ENCODE data around the gene MTFR2. TPM values are rescaled to one million over a fixed set of nuclear protein-coding genes. Genes with fewer than 3 reads are reported as not detected.
A peak's percentile ranks its signal among the peaks of the same experiment; 100 is the strongest.

Gene MTFR2
- total RNA-seq, 6 donors from 2014 or later: 1.0 to 9.4 (median 1.3) TPM; not detected in 1

GRCh38 chr6:136254851-136255466, 4.8 kb upstream of the MTFR2 start:
- no peaks in the 10 kb centered on the region for H3K9me3 ChIP-seq
- no peak overlapping the region for H3K27ac ChIP-seq
- no peak overlapping the region for H3K4me3 ChIP-seq
- peaks cover 0 to 38% (median 8%) of the 10 kb centered on the region in 4 donors for H3K36me3 ChIP-seq
- no peaks in the 10 kb centered on the region for H3K27me3 ChIP-seq
- H3K4me1 ChIP-seq: peaks cover 6 to 15% (median 11%) of the 10 kb centered on the region in 4 donors
- DNase-seq: no peak
- no peak for ATAC-seq (ENCODE audit: low FRiP score in 2 of 2)
- TF ChIP-seq POLR2A (IDR thresholded peaks at IDR 0.05) (no peak), CTCF (IDR thresholded peaks at IDR 0.05) (no peak), EP300 (IDR thresholded peaks at IDR 0.05) (no peak), POLR2AphosphoS5 (IDR thresholded peaks at IDR 0.05) (no peak)

- peaks cover 0 to 26% (median 3%) of the 10 kb centered on the region in 4 donors for H3K36me3 ChIP-seq
- H3K9me3 ChIP-seq: no peaks in the 10 kb centered on the region
- no peak for ATAC-seq (ENCODE audit: low FRiP score in 2 of 2)
- H3K4me1 ChIP-seq: peaks cover 12 to 23% (median 18%) of the 10 kb centered on the region in 4 donors
- TF ChIP-seq POLR2AphosphoS5 (IDR thresholded peaks at IDR 0.05): no peak
- TF ChIP-seq EP300 (IDR thresholded peaks at IDR 0.05): no peak
- TF ChIP-seq POLR2A (IDR thresholded peaks at IDR 0.05): no peak
- TF ChIP-seq CTCF (IDR thresholded peaks at IDR 0.05): no peak
- H3K27me3 ChIP-seq: no peaks in the 10 kb centered on the region
- H3K27ac ChIP-seq: no peak overlapping the region
- WGBS, 2 donors: 71 to 83% methylated on average over 6 of the region's 6 CpGs
- no peak for DNase-seq
- no peak overlapping the region for H3K4me3 ChIP-seq
Measured at GRCh38 chr6:136253734-136254133, 3.6 kb upstream of the MTFR2 start.

- ATAC-seq (ENCODE audit: low FRiP score in 2 of 2) (no peak), DNase-seq (no peak)
- Histone ChIP-seq H3K4me1 (peaks cover 12 to 23% (median 18%) of the 10 kb centered on the region in 4 donors), H3K27ac (no peak overlapping the region), H3K4me3 (no peak overlapping the region), H3K9me3 (no peaks in the 10 kb centered on the region), H3K36me3 (peaks cover 0 to 13% (median 0%) of the 10 kb centered on the region in 4 donors), H3K27me3 (no peaks in the 10 kb centered on the region)
- TF ChIP-seq CTCF (IDR thresholded peaks at IDR 0.05) (no peak), POLR2A (IDR thresholded peaks at IDR 0.05) (no peak), POLR2AphosphoS5 (IDR thresholded peaks at IDR 0.05) (no peak), EP300 (IDR thresholded peaks at IDR 0.05) (no peak)
- 66 to 74% methylated on average over 2 of the region's 2 CpGs for WGBS, 2 donors
Measured at GRCh38 chr6:136252441-136252840, 2.3 kb upstream of the MTFR2 start.

GRCh38 chr6:136251394-136251793, 1.3 kb upstream of the MTFR2 start:
- TF ChIP-seq CTCF (IDR thresholded peaks at IDR 0.05): no peak
- no peak for TF ChIP-seq POLR2A (IDR thresholded peaks at IDR 0.05)
- no peak for TF ChIP-seq POLR2AphosphoS5 (IDR thresholded peaks at IDR 0.05)
- TF ChIP-seq EP300 (IDR thresholded peaks at IDR 0.05): no peak
- peaks cover 12 to 23% (median 18%) of the 10 kb centered on the region in 4 donors for H3K4me1 ChIP-seq
- ATAC-seq (ENCODE audit: low FRiP score in 2 of 2) (no peak), DNase-seq (no peak)
- peak overlapping the region in 1 of 4 donors; percentile 91 for H3K4me3 ChIP-seq
- 41 to 42% methylated on average over 4 of the region's 4 CpGs for WGBS, 2 donors
- H3K27me3 ChIP-seq: no peaks in the 10 kb centered on the region
- H3K27ac ChIP-seq: no peak overlapping the region
- peaks cover 0 to 2% (median 0%) of the 10 kb centered on the region in 4 donors for H3K36me3 ChIP-seq
- no peaks in the 10 kb centered on the region for H3K9me3 ChIP-seq

- no peaks in the 10 kb centered on the region for H3K9me3 ChIP-seq
- H3K36me3 ChIP-seq: no peaks in the 10 kb centered on the region
- TF ChIP-seq POLR2AphosphoS5 (IDR thresholded peaks at IDR 0.05) (no peak), CTCF (IDR thresholded peaks at IDR 0.05) (no peak), EP300 (IDR thresholded peaks at IDR 0.05) (no peak), POLR2A (IDR thresholded peaks at IDR 0.05) (no peak)
- no peaks in the 10 kb centered on the region for H3K27me3 ChIP-seq
- peaks cover 12 to 23% (median 18%) of the 10 kb centered on the region in 4 donors for H3K4me1 ChIP-seq
- 1 to 2% methylated on average over 8 of the region's 8 CpGs for WGBS, 2 donors
- peak overlapping the region; percentile 25 to 91 (median 80) for H3K4me3 ChIP-seq
- ATAC-seq (ENCODE audit: low FRiP score in 2 of 2) (peak in 1 of 2 donors; percentile 18), DNase-seq (no peak)
- H3K27ac ChIP-seq: peak overlapping the region in 3 of 4 donors; percentile 9 to 70 (median 50)
Measured at GRCh38 chr6:136250686-136251008, 536 bp upstream of the MTFR2 start.
